Measurements from ENCODE around the gene BBX. TPM values are rescaled to one million over a fixed set of nuclear protein-coding genes. Genes with fewer than 3 reads are reported as not detected.

The BBX gene
- polyA plus RNA-seq, 1 donor from 2014 or later: 23.8 TPM

- Histone ChIP-seq H3K27me3 (ENCODE audit: insufficient read depth, low read depth, low read length) (no peaks in the 10 kb centered on the region), H3K9me3 (ENCODE audit: low read length) (no peaks in the 10 kb centered on the region), H3K4me2 (ENCODE audit: low read length) (no peak overlapping the region), H3K4me3 (ENCODE audit: low read length) (no peak overlapping the region), H3K9me2 (ENCODE audit: insufficient read depth, low read length) (no peaks in the 10 kb centered on the region), H3K79me2 (replicated peaks; ENCODE audit: insufficient read depth, low read length) (no peaks in the 10 kb centered on the region), H4K20me1 (ENCODE audit: insufficient read depth) (no peaks in the 10 kb centered on the region), H3F3A (ENCODE audit: insufficient read depth, low read length, poor library complexity, severe bottlenecking) (no peaks in the 10 kb centered on the region), H2AFZ (ENCODE audit: low read depth, low read length) (no peak overlapping the region), H3K27ac (ENCODE audit: low read length) (no peak overlapping the region), H3K9ac (ENCODE audit: low read length) (no peak overlapping the region), H3K36me3 (ENCODE audit: insufficient read depth, low read length) (no peaks in the 10 kb centered on the region)
- TF ChIP-seq RAD21 (conservative IDR thresholded peaks at IDR 0.05) (no peak), REST (IDR thresholded peaks at IDR 0.05; ENCODE audit: borderline replicate concordance) (no peak), POLR2AphosphoS5 (IDR thresholded peaks at IDR 0.05) (no peak), SMC3 (conservative IDR thresholded peaks at IDR 0.05; ENCODE audit: poor library complexity) (no peak), CTCF (IDR thresholded peaks at IDR 0.05; ENCODE audit: poor library complexity, severe bottlenecking) (no peak), MXI1 (conservative IDR thresholded peaks at IDR 0.05; ENCODE audit: poor library complexity, severe bottlenecking) (no peak), TAF1 (IDR thresholded peaks at IDR 0.05; ENCODE audit: low read depth) (no peak), EZH2 (IDR thresholded peaks at IDR 0.05; ENCODE audit: borderline replicate concordance, insufficient read depth, low read length, poor library complexity, severe bottlenecking) (no peak), EP300 (conservative IDR thresholded peaks at IDR 0.05; ENCODE audit: poor library complexity, severe bottlenecking) (no peak)
Measured at GRCh38 chr3:107753976-107754375, 231.2 kb downstream of the BBX start.

GRCh38 chr3:107756649-107757048 lies 233.9 kb downstream of the BBX start:
- Histone ChIP-seq H3K9ac (ENCODE audit: low read length) (no peak overlapping the region), H4K20me1 (ENCODE audit: insufficient read depth) (no peaks in the 10 kb centered on the region), H2AFZ (ENCODE audit: low read depth, low read length) (no peak overlapping the region), H3K9me2 (ENCODE audit: insufficient read depth, low read length) (no peaks in the 10 kb centered on the region), H3K27ac (ENCODE audit: low read length) (no peak overlapping the region), H3K27me3 (ENCODE audit: insufficient read depth, low read depth, low read length) (no peaks in the 10 kb centered on the region), H3F3A (ENCODE audit: insufficient read depth, low read length, poor library complexity, severe bottlenecking) (no peaks in the 10 kb centered on the region), H3K36me3 (ENCODE audit: insufficient read depth, low read length) (no peaks in the 10 kb centered on the region), H3K9me3 (ENCODE audit: low read length) (no peaks in the 10 kb centered on the region), H3K4me2 (ENCODE audit: low read length) (no peak overlapping the region), H3K79me2 (replicated peaks; ENCODE audit: insufficient read depth, low read length) (no peaks in the 10 kb centered on the region), H3K4me3 (ENCODE audit: low read length) (no peak overlapping the region)
- TF ChIP-seq SMC3 (conservative IDR thresholded peaks at IDR 0.05; ENCODE audit: poor library complexity) (no peak), MXI1 (conservative IDR thresholded peaks at IDR 0.05; ENCODE audit: poor library complexity, severe bottlenecking) (no peak), REST (IDR thresholded peaks at IDR 0.05; ENCODE audit: borderline replicate concordance) (no peak), TAF1 (IDR thresholded peaks at IDR 0.05; ENCODE audit: low read depth) (no peak), POLR2AphosphoS5 (IDR thresholded peaks at IDR 0.05) (no peak), RAD21 (conservative IDR thresholded peaks at IDR 0.05) (no peak), EP300 (conservative IDR thresholded peaks at IDR 0.05; ENCODE audit: poor library complexity, severe bottlenecking) (no peak), CTCF (IDR thresholded peaks at IDR 0.05; ENCODE audit: poor library complexity, severe bottlenecking) (no peak), EZH2 (IDR thresholded peaks at IDR 0.05; ENCODE audit: borderline replicate concordance, insufficient read depth, low read length, poor library complexity, severe bottlenecking) (no peak)

Measured in neural cell (in vitro differentiated cells).